Measurements from ENCODE around the gene TWNK. TPM values are rescaled to one million over a fixed set of nuclear protein-coding genes. Genes with fewer than 3 reads are reported as not detected.
A peak's percentile ranks its signal among the peaks of the same experiment; 100 is the strongest.

The TWNK gene
- total RNA-seq, 1 experiment from 2014 or later, result 38.7 TPM

DNA sequence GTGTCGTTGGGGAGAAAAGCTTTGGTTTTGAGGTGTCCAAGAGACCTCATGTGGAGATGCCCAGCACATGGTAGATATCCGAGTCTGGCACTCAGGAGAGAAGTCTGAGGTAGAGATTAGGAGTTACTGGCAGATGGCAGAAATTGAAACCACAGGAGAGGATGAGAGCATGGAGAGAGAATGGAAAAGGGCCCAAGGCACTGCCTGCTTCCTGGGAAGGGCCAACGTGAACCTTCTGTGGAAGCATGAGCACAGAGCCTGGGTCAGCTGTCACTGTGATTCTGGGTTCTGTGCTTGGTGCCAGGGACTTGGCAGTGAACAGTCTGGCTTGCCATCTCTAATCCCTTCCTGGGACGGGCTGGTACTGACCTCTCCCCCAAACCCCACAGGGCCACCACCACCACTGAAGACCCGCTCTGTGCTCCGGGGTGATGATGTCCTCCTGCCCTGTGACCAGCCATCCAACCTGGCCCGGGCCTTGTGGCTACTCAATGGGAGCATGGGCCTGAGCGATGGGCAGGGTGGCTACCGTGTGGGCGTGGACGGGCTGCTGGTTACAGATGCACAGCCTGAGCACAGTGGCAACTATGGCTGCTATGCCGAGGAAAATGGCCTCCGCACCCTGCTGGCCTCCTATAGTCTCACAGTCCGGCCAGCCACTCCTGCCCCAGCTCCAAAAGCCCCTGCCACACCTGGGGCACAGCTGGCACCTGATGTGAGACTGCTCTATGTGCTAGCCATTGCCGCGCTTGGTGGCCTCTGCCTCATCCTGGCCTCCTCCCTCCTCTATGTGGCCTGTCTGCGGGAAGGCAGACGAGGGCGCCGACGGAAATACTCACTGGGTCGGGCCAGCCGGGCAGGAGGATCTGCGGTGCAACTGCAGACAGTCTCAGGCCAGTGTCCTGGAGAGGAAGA, 4.2 kb upstream of the TWNK start:
- no peak overlapping the region for H2AFZ ChIP-seq (ENCODE audit: low read length)
- H3K4me2 ChIP-seq (ENCODE audit: insufficient read depth, insufficient read length, low read length), result no peak overlapping the region
- TF ChIP-seq, protein P1, sequence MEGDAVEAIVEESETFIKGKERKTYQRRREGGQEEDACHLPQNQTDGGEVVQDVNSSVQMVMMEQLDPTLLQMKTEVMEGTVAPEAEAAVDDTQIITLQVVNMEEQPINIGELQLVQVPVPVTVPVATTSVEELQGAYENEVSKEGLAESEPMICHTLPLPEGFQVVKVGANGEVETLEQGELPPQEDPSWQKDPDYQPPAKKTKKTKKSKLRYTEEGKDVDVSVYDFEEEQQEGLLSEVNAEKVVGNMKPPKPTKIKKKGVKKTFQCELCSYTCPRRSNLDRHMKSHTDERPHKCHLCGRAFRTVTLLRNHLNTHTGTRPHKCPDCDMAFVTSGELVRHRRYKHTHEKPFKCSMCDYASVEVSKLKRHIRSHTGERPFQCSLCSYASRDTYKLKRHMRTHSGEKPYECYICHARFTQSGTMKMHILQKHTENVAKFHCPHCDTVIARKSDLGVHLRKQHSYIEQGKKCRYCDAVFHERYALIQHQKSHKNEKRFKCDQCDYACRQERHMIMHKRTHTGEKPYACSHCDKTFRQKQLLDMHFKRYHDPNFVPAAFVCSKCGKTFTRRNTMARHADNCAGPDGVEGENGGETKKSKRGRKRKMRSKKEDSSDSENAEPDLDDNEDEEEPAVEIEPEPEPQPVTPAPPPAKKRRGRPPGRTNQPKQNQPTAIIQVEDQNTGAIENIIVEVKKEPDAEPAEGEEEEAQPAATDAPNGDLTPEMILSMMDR (conservative IDR thresholded peaks at IDR 0.05), result no peak
- Mint-ChIP-seq H3K27me3 (ENCODE audit: low read depth) (no peaks in the 10 kb centered on the region), H3K36me3 (ENCODE audit: insufficient read depth in 1 of 3, low read depth in 3 of 3) (peaks cover 8 to 35% (median 34%) of the 10 kb centered on the region in 3 experiments; a peak in 6 of 7 replicates), H3K4me1 (peaks cover 6 to 10% of the 10 kb centered on the region in 2 experiments), H3K9me3 (peaks cover 0 to 2% of the 10 kb centered on the region in 2 experiments; a peak in 3 of 5 replicates), H3K4me3 (no peak overlapping the region), H3K27ac (no peak overlapping the region)
- H2BK5ac ChIP-seq (ENCODE audit: insufficient read length, low read length), result no peak overlapping the region
- WGBS (ENCODE audit: extremely low coverage, insufficient read length, low lambda C conversion rate), result no CpG with 5 or more reads among the region's 24 CpGs
- no peak overlapping the region for H3K23ac ChIP-seq (ENCODE audit: insufficient read length, low read depth, low read length)
- no peaks in the 10 kb centered on the region for H4K20me1 ChIP-seq (ENCODE audit: control insufficient read depth, insufficient read depth, insufficient read length)
- DNase-seq, result peak; percentile 12
- peaks cover 7% of the 10 kb centered on the region for H3K23me2 ChIP-seq (ENCODE audit: insufficient read length, low read depth, low read length, poor library complexity, severe bottlenecking)
- H4K91ac ChIP-seq (ENCODE audit: insufficient read length, low read depth, low read length), result no peak overlapping the region
- H2BK20ac ChIP-seq (ENCODE audit: low read depth, low read length, poor library complexity, severe bottlenecking), result no peak overlapping the region
- no peak overlapping the region for H3K56ac ChIP-seq (ENCODE audit: insufficient read length, low read depth, low read length)
- no peak overlapping the region for H3K9ac ChIP-seq (ENCODE audit: extremely low read depth, insufficient read length, low read length)
- H3K4me1 ChIP-seq (ENCODE audit: insufficient read depth, low read length), result no peaks in the 10 kb centered on the region; the same call in 1 of the 2 replicates
- H3K79me1 ChIP-seq (ENCODE audit: insufficient read depth, low read depth, low read length, poor library complexity, severe bottlenecking), result peaks cover 1% of the 10 kb centered on the region
- H3K18ac ChIP-seq (ENCODE audit: insufficient read length, low read depth, low read length), result no peak overlapping the region
- peaks cover 6% of the 10 kb centered on the region; the same call in 1 of the 2 replicates for H3K79me2 ChIP-seq (ENCODE audit: insufficient read depth, low read length)
- H3K9me3 ChIP-seq (ENCODE audit: control insufficient read depth, low read depth, low read length), result no peaks in the 10 kb centered on the region
- no peak overlapping the region for H2AK5ac ChIP-seq (ENCODE audit: insufficient read length, low read length)
- H2BK12ac ChIP-seq (ENCODE audit: insufficient read length, low read depth, low read length), result no peak overlapping the region
- no peak overlapping the region for H3T11ph ChIP-seq (ENCODE audit: low read length)
- H2BK15ac ChIP-seq (ENCODE audit: low read depth, low read length), result no peak overlapping the region
- H4K8ac ChIP-seq (replicated peaks; ENCODE audit: insufficient read length, low read depth, low read length), result no peak overlapping the region
- H4K5ac ChIP-seq (ENCODE audit: insufficient read length, low read depth, low read length), result no peak overlapping the region
- no peaks in the 10 kb centered on the region for H3K27me3 ChIP-seq (ENCODE audit: insufficient read depth, low read length)
- no peak overlapping the region for H3K4ac ChIP-seq (ENCODE audit: low read depth, low read length)
- H2BK120ac ChIP-seq (ENCODE audit: low read depth, low read length, poor library complexity, severe bottlenecking), result no peak overlapping the region
- no peak overlapping the region for H3K14ac ChIP-seq (ENCODE audit: insufficient read depth, low read length)
- H3K27ac ChIP-seq (ENCODE audit: insufficient read length, low read depth, low read length), result no peak overlapping the region
